ENCODE results near the gene MARCHF10. TPM values are rescaled to one million over a fixed set of nuclear protein-coding genes. Genes with fewer than 3 reads are reported as not detected.

MARCHF10 gene
- total RNA-seq, 1 experiment from 2014 or later: not detected

- no peak for DNase-seq (ENCODE audit: unreplicated experiment)
- ChIA-PET POLR2A (interaction anchor here (0.6 to 0.7 kb wide), 2 partner anchors 238 to 906 kb away, joined by 3 read pairs; no protein-coding TSS in a partner anchor), CTCF (no interaction called here)
- peaks cover 4% of the 10 kb centered on the region for H3K36me3 Mint-ChIP-seq (ENCODE audit: insufficient read depth, unreplicated experiment)
- intact Hi-C loops (cut with micrococcal nuclease): no loop called here
- no TSS peak for BruUV-seq (replicated peaks)
- no peak overlapping the region for H3K27ac Mint-ChIP-seq (ENCODE audit: low read depth, unreplicated experiment)
- H3K4me1 Mint-ChIP-seq (ENCODE audit: insufficient read depth, unreplicated experiment): peaks cover 5% of the 10 kb centered on the region
- H3K9me3 Mint-ChIP-seq (ENCODE audit: unreplicated experiment): no peaks in the 10 kb centered on the region
- TF ChIP-seq, protein P1, sequence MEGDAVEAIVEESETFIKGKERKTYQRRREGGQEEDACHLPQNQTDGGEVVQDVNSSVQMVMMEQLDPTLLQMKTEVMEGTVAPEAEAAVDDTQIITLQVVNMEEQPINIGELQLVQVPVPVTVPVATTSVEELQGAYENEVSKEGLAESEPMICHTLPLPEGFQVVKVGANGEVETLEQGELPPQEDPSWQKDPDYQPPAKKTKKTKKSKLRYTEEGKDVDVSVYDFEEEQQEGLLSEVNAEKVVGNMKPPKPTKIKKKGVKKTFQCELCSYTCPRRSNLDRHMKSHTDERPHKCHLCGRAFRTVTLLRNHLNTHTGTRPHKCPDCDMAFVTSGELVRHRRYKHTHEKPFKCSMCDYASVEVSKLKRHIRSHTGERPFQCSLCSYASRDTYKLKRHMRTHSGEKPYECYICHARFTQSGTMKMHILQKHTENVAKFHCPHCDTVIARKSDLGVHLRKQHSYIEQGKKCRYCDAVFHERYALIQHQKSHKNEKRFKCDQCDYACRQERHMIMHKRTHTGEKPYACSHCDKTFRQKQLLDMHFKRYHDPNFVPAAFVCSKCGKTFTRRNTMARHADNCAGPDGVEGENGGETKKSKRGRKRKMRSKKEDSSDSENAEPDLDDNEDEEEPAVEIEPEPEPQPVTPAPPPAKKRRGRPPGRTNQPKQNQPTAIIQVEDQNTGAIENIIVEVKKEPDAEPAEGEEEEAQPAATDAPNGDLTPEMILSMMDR (IDR thresholded peaks at IDR 0.05; ENCODE audit: unreplicated experiment): no peak
- H3K4me3 Mint-ChIP-seq (ENCODE audit: unreplicated experiment): no peak overlapping the region
- H3K27me3 Mint-ChIP-seq (ENCODE audit: insufficient read depth, unreplicated experiment): no peaks in the 10 kb centered on the region
These were observed 57.5 kb downstream of the MARCHF10 start for GRCh38 chr17:62750631-62751051.

DNA sequence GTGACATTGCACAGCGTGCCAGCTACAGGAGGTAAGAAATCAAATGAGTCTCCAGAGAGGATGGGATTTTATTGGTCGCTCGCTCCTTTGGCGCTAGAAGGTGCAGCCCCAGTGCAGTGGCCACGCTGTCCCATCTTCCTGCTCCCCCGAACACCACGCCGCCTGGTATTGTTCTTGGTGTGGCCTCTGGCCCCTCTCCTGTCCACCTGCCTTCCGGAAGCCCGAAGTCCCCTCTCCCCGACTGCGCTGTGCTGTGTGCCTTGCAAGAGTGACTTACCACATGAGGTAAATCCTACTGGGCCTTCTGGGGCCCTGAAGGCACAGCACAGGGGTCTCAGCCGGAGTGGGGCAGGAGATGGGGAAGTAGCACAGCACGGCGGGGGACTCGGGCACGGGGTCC lies 58.2 kb downstream of the MARCHF10 start:
- H3K36me3 Mint-ChIP-seq (ENCODE audit: insufficient read depth, unreplicated experiment): peaks cover 4% of the 10 kb centered on the region
- CTCF ChIA-PET: no interaction called here
- POLR2A ChIA-PET: no interaction called here
- intact Hi-C loops (cut with micrococcal nuclease): no loop called here
- no peaks in the 10 kb centered on the region for H3K27me3 Mint-ChIP-seq (ENCODE audit: insufficient read depth, unreplicated experiment)
- no peak overlapping the region for H3K27ac Mint-ChIP-seq (ENCODE audit: low read depth, unreplicated experiment)
- no peak for DNase-seq (ENCODE audit: unreplicated experiment)
- TF ChIP-seq, protein P1 (IDR thresholded peaks at IDR 0.05; ENCODE audit: unreplicated experiment): no peak
- BruUV-seq (replicated peaks): no TSS peak
- H3K4me3 Mint-ChIP-seq (ENCODE audit: unreplicated experiment): no peak overlapping the region
- H3K4me1 Mint-ChIP-seq (ENCODE audit: insufficient read depth, unreplicated experiment): peaks cover 5% of the 10 kb centered on the region
- H3K9me3 Mint-ChIP-seq (ENCODE audit: unreplicated experiment): no peaks in the 10 kb centered on the region

DNA sequence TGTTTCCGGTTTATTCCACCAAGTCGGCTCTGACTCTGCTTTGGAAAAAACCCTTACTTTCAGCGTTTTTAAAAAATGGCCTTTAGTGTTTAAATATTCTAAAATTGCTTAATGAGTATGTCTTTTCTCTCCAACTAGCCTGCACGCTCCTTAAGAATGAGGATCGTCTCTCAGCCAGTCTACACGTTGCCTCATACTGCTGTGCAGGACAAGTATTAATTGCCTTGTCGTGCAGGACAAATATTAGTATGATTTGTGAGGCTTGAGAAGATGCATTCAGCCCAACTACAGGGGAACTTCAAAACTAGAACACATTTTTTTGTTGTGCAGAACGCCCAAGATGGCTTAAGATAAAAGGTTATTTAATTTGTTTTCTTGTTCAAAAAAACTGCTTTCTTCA lies 61.2 kb downstream of the MARCHF10 start:
- ChIA-PET POLR2A (no interaction called here), CTCF (no interaction called here)
- Mint-ChIP-seq H3K27ac (ENCODE audit: low read depth, unreplicated experiment) (no peak overlapping the region), H3K4me1 (ENCODE audit: insufficient read depth, unreplicated experiment) (no peaks in the 10 kb centered on the region), H3K27me3 (ENCODE audit: insufficient read depth, unreplicated experiment) (no peaks in the 10 kb centered on the region), H3K9me3 (ENCODE audit: unreplicated experiment) (no peaks in the 10 kb centered on the region), H3K36me3 (ENCODE audit: insufficient read depth, unreplicated experiment) (peaks cover 4% of the 10 kb centered on the region), H3K4me3 (ENCODE audit: unreplicated experiment) (no peak overlapping the region)
- no TSS peak for BruUV-seq (replicated peaks)
- intact Hi-C loops (cut with micrococcal nuclease): no loop called here
- no peak for DNase-seq (ENCODE audit: unreplicated experiment)
- TF ChIP-seq, protein P1 (IDR thresholded peaks at IDR 0.05; ENCODE audit: unreplicated experiment): no peak

DNA sequence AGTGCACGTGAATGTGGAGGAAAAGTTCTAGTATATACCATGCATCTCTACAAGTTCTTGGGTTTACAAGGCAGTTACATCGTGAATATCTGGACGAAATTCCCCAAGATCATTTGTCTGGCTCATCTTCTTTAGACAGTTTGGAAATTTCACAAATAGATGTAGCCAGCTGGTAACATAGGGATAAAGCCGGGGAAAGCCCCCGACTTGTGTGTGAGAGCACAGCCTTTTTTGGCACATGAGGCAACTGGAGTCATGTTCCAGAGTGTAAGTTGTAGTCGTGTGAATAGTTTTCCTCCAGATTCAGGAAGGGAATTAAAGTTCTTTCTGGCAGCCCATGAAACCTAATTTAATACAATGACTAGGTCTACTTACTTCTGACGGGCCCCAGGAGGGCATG lies 62.3 kb downstream of the MARCHF10 start:
- intact Hi-C loops (cut with micrococcal nuclease): no loop called here
- H3K4me3 Mint-ChIP-seq (ENCODE audit: unreplicated experiment): no peak overlapping the region
- POLR2A ChIA-PET: no interaction called here

More for the DNA sequence above, 62.3 kb downstream of the MARCHF10 start:
- DNase-seq (ENCODE audit: unreplicated experiment): no peak
- H3K27ac Mint-ChIP-seq (ENCODE audit: low read depth, unreplicated experiment): no peak overlapping the region
- TF ChIP-seq, protein P1 (IDR thresholded peaks at IDR 0.05; ENCODE audit: unreplicated experiment): no peak
- H3K9me3 Mint-ChIP-seq (ENCODE audit: unreplicated experiment): no peaks in the 10 kb centered on the region
- CTCF ChIA-PET: interaction anchor here (0.5 kb wide), 1 partner anchor 52 kb away, joined by 3 read pairs; no protein-coding TSS in a partner anchor
- no peaks in the 10 kb centered on the region for H3K4me1 Mint-ChIP-seq (ENCODE audit: insufficient read depth, unreplicated experiment)
- H3K27me3 Mint-ChIP-seq (ENCODE audit: insufficient read depth, unreplicated experiment): no peaks in the 10 kb centered on the region
- H3K36me3 Mint-ChIP-seq (ENCODE audit: insufficient read depth, unreplicated experiment): peaks cover 4% of the 10 kb centered on the region
- BruUV-seq (replicated peaks): no TSS peak
